GM21576 (cell line): Measurements from ENCODE around the gene ITGB3.
A peak's percentile ranks its signal among the peaks of the same experiment; 100 is the strongest.

ENCODE experiments used
- ATAC-seq: cut with Tn5 transposase; IDR thresholded peaks from one replicate; pipeline ENCODE4 v1.9.1; 2021; ENCODE audit warnings: mild to moderate bottlenecking, moderate library complexity; ENCODE audit not compliant: unreplicated experiment

ITGB3 gene

DNA sequence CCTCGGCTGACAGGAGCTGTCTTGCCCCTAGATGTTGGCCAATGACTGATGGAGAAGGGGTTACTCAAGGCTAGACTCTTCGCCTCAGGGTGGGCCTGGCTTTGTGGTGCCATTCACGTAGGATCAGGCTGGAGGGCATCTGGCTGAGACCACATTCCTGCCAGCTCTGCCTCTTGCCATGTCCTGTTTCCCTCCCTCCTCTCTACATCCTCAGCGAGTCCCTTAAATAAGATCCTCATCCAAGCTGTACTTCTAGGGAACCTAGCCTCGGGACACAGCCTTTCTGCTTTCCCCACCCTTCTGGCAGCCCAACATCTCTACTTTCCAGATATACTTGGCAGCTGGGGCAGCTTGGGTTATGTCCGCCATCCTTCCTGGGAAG, 42.2 kb downstream of the ITGB3 start:
- ATAC-seq: no peak

DNA sequence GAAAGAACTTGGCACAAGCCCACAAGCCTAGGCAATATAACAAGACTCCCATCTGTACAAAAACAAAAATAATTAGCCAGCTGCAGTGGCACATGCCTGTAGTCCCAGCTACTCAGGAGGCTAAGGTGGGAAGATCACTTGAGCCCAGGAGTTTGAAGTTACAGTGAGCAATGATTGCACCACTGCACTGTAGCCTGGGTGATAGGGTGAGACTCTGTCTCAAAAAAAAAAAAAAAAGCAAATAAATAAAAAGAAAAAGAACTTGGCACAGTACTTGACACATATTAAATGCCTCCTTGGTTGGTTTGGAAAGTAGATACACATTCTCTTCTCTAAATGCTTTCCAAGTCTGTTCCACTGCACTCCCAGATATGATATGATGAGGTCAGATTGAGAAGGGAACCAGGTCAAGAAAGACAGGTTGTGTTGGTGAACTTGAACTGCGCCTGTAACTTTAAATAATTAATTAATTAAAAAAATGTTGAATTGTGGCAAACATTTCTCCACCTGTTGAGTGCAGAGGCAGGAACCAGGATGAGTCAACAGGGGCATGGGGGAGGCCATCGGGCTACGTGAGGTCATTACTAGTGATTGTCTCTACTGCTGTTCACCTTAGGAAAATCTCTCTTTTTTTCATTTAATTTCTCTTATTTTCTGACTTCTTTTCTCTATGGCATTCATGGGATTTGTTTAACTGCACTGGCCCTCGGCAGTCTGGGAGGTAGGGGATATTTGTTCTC, 44.2 kb downstream of the ITGB3 start:
- ATAC-seq: no peak

DNA sequence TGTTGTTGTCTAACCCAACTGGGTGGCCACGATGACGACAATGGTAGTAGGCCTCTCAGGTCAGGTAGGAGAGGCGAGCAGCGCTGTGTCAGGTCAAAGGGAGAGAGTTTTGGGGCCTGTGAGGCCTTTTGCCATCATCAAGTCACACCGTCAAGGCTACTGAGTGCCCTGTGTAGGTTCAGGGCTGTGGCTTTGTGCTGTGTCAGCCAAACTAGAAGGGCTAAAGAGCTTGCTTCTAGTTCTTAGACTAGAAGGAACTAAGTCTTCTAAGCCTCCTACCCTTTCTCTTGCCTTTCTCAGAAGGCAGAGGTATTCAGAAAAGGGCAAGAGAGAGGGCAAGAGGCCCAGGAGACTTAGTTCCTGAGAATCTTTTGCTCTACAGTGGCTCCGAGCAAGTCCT, 45.1 kb downstream of the ITGB3 start:
- no peak for ATAC-seq

DNA sequence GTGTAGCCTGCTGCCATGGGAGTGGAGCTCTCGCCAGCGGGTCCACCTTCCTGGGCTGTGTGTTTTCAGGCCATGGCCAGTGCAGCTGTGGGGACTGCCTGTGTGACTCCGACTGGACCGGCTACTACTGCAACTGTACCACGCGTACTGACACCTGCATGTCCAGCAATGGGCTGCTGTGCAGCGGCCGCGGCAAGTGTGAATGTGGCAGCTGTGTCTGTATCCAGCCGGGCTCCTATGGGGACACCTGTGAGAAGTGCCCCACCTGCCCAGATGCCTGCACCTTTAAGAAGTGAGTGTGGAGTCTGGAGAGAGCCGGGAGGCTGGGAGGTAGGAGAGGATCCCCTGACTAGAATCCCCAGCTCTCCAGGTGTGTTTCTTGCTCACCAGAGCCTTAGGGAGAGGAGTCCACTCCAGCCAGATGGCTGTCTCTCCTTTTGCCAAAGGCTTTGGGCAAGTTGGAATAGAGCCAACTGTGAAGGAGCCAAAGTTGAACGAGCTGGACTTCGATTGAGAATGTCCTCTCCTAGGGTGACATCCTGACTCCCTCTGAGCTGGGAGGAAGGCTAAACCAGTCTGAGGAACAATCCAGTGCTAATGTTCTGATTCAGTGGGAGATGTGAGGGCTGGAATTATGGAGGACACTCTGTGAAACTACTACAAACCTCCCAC, 45.7 kb downstream of the ITGB3 start:
- no peak for ATAC-seq

DNA sequence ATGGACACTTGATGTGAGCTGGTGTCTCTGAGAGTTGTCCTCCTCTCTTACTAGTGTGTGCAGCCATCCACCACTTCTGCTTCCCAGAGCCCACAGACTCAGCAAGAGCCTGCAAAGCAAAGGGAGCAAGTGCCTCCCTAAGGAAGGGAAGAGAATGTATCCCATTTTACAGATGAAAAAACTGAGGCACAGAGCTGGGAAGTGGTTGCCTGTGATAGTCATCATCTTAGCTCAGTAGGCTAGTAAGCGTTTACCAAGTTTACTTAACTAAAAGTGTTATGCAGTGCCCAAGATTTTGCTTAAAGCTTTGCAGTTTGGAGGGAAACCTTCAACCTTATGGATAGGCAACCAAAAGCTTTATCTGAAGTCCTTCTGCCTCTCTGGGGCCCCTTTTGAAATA, 47.1 kb downstream of the ITGB3 start:
- ATAC-seq: no peak

DNA sequence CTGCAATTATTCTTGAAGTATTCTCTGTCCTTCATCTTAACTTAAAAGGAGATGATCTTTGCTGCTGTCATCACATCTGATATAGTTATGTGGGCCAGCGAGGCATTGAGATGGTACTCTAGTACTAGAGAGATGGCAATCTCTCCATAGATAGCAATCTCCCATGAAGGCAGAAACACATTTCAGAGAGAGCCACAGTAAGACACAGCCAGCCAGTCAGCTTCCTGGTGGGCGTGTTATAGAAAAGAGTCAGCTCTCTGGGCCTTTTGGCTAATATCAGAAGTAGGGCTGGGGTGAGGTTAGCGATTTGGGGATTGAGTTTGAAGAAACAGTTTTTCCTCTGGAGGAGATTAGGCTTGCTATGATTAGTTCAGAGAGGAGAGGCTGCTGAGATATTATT, 47.5 kb downstream of the ITGB3 start:
- ATAC-seq: no peak

DNA sequence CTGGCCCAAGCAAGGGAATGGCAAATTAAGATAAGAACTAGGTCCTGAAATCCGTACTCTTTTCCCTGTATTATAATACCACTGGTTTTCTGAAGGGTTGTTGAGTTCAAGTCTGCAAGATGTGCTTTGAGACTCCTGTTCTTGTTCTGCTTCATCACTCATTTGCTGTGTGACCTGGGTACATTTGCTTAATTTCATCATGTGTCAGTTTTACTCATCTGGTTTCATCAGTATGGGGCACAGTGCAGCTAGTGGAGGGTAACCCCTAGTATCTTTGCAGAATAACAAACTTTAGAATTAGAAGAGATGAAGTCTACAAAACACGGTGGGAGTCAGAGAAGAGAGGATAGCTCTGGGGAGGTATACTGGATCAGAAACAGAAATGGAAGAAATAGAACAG, 48.2 kb downstream of the ITGB3 start:
- ATAC-seq: no peak

DNA sequence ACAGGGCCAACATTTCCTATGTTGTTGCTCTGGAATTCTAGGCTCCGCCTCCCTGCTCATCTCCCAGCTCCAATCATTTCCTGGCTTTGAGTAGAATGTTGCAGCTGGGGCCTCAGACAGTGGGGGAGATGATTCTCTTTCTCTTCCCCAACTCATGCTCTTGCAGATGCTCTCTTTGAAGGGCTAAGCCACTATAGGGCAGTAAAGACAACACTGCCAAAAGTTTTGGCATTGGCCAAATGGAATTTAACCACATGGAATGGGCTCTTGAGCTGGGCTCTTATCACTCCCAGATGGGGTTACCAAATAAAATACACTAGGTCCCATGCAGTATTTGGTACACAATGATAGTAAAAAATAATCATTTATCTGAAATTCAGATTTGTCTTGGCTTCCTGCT, 50.6 kb downstream of the ITGB3 start:
- no peak for ATAC-seq

DNA sequence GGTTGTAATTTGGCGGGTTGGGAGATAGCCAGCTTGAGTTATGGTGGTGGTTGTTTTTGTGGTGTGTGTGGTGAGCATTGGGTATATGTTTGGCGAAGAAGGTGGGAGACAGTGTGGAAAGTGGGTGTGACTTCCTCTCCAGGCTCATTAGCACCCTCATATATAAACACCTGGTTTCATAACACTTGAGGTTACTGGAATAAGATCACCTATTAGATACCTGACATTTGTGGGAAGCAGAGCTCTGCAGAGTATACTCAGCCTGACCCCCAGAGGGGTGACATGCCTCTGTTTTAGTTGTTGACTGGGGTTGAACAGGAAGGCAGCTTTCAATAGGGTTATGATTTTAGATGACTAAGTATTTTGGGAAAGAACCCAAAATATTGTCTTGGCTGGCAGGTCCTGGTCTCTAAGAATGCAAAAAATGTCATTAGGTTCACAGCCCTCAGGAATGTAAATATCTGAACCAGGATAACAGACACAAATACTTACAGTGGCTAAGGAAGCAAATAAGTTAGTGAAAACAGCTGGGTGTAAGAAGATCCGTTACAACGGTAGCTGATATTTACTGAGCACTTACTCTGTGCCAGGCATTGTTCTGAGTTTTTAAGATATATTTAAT, 51.8 kb downstream of the ITGB3 start:
- no peak for ATAC-seq

DNA sequence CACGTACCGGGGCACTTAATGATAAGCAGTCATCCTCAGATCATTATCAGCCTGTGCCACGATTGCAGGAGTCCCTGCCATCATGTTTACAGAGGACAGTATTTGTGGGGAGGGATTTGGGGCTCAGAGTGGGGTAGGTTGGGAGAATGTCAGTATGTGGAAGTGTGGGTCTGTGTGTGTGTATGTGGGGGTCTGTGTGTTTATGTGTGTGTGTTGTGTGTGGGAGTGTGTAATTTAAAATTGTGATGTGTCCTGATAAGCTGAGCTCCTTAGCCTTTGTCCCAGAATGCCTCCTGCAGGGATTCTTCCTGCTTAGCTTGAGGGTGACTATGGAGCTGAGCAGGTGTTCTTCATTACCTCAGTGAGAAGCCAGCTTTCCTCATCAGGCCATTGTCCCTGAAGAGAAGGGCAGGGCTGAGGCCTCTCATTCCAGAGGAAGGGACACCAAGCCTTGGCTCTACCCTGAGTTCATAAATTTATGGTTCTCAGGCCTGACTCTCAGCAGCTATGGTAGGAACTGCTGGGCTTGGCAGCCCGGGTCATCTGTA, 56.6 kb downstream of the ITGB3 start:
- ATAC-seq: no peak

DNA sequence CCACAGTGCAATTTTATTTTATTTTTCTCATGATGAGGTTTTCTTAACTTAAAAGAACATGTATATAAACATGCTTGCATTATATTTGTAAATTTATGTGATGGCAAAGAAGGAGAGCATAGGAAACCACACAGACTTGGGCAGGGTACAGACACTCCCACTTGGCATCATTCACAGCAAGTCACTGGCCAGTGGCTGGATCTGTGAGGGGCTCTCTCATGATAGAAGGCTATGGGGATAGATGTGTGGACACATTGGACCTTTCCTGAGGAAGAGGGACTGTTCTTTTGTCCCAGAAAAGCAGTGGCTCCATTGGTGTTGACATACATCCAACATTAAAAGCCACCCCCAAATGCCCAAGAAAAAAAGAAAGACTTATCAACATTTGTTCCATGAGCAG, 57.8 kb downstream of the ITGB3 start:
- no peak for ATAC-seq

DNA sequence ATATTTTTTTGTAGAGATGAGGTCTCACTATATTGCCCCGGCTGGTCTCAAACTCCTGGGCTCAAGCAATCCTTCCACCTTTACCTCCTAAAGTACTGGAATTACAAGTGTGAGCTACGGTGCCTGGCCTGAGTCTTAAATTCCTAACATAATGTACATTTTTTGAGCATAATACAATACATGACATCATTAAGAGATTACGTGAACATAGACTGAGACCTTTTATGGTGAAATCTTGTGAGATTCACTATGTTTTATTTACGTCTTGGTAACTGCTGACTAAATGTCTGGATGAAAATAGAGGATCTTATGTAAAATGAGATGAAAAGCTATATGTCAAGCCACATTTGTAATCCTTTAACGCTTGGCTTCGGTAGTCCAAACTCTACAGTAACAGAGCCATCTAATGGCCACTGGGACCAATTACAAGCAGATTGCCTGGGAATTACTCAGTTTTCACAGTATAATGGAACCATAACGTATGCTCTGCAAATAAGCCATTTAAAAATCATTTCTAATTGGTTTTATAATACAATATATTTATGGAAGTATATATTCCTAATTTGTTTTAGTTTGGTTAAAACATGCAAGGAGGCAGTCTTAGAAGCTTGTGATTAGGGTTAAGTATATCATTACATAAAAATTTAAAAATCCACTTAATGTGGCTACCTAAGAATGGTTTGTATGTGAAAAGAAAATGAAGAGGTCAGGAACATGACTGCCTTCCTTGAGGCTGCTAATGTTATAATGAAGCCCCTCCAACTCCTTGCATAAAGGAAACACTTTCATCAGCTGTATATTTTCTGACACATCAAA, 62.0 kb downstream of the ITGB3 start:
- no peak for ATAC-seq

DNA sequence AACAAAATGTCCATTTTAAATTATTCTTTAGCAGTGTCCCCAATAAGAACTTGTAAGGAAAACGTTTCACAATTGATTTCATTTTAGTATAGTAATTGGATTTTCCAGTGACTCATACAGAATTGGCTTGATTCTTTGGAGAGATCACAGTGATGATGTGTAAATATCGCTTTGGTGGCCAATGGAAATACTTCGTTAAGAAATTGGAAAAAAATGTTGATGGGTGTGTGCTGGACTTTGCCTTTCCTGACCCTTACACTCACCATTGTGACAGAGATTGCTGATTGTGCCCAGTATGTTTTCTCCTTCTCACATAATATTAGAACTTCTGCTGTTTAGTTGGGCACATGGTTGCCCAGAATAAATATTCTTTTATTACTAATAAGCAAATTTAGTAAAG, 62.7 kb downstream of the ITGB3 start:
- no peak for ATAC-seq

DNA sequence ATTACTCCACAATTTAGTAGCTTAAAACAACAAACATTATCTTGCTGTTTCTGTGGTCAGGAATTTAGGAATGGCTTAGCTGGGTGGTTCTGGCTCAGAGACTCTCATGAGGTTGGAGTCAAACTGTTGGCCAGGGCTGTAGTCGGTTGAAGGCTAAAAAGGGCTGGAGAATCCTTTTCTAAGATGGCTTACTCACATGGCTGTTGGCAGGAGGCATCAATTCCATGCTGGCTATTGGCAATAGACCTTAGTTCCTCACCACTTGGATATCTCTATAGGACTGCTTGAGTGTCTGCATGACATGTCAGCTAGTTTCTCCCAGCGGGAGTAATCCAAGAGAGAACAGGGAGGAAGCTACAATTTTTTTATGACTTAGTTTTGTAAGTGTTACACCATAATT, 63.5 kb downstream of the ITGB3 start:
- ATAC-seq: no peak

DNA sequence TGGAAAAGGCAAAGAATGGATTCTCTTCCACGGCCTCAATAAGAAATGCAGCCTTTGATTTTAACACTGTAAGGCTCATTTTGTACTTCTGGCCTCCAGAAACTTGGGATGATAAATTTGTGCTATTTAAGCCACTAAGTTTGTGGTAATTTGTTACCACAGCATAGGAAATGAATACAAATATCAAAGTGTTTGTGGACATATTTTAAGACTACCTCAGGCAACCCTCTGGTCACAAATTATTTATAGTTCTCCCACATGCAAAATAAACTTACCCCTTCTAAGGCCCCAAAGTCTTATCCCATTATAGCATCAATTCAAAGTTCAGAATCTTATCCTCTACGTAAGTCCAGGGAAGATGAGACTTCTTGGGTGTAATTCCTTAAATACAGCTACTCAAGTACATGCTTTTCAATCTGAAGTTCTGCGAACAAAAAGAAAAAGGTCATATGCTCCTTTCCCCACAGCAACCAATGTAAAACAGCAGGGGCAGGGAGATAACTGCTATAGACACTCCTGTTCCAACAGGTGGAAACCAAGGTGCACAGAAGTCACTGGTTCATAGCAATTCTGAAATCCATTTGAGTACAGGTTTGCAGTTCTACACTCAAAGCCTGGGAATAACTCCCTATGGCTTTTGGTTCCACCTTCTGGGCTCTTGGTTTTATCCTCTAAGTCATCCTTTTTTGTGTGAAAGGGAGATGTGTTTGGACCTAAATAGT, 64.7 kb downstream of the ITGB3 start:
- no peak for ATAC-seq

DNA sequence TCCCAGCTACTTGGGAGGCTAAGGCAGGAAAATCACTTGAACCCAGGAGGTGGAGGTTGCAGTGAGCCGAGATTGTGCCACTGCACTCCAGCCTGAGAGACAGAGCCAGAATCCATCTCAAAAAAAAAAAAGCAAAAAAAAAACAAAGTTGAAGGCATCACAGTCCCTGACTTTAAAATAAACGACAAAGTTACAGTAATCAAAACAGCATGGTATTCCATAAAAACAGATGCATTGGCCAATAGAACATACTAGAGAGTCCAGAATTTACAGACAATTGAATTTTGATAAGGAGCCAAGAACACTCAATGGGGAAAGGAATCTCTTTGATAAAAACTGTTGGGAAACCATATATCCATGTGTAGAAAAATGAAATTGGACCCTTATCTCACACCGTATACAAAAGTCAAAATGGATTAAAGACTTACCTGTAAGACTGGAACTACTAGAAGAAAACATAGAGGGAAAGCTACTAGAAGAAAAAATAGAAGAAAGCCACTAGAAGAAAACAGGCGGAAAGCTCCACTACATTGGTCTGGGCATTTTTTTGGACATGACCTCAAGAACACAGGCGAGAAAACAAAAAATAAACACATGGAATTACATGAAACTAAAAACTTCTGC, 67.4 kb downstream of the ITGB3 start:
- no peak for ATAC-seq

DNA sequence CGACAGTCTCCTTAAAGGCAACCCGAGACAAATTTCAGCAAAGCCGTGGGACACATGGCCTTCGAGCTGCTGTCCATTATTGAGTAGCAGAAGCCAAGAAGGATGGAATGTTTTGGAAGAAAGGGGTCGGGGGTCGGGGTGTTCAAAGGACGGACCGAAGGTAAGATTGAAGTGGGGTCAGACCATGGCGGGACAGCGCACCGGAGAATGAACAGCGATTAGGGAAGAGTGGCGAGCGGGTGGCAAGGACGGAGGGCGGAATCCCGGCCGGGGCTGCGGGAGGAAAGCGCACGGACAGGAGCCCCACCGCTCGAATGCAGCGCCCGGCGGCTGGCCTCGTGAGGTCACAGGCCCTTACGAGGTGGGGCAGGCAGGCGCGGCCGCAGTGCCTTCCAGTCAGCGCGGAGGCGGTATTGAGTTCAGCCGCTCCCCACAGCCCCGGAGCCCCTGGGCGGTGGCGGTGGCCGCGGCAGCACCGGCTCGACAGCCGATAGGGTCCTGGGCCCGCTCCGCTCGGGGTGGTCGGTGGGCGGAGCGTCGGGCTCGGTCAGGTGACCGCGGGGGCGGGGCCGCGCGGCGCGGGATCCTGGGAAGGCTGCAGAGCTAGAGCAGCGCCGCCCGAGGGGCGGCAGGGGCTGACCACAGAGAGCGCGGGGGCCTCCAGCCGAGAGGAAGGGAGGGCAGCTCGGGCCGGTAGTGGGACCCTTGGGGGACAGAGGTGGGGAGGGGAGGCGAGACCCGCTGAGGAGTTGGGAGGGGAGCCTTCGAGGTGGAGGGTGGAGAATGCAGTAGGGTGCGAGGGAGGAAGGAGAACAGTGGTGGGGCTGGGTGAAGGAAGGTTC, 70.0 kb downstream of the ITGB3 start, which contains the start of gene EFCAB13:
Gene EFCAB13 (plus strand): TSS at position 574 of the 842 bp plus-strand sequence. CDS start 4,399 bp downstream, outside the sequence.
- peak; percentile 64 for ATAC-seq

DNA sequence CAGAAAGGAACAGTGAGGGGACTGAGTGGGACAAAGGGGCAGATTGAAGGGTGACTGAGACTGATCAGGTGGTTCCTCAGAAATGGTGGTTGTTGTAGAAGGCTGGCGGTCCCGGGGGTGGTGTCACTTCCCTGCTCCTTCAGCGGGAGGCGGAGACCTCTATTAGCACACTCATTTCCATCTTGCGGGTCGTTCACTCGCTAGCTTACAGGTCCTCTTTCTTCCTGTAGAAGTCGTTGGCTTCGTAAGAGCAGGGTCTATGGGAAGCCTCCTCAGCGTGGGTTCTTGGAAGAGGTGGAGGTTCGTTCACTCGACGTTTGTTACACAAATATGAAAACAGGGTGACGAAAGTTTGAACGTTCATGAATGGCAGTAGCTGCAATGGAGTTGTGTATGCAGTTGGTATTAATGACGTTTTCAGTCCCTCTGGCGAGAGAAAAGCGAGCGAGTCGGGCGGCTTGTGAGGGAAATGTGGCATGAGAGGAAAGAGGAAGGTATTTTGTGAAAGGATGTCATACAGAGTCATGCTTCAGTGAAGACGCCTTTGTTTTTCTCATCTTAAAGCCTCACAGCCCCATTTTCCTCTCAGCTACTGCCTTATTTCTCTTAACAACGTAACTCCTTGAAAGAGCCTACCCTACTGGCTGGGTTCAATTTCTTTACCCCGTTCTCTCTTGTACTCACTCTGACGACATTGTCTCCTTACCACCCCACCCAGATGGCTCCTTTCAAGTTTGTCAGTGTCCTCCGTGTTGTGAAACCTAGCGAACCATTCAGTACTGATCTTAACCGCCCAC, 70.8 kb downstream of the ITGB3 start:
- peak; percentile 39 for ATAC-seq
